AG20443 (cell line): ENCODE results near the gene POU3F1.

Experiments
- DNase-seq: peaks from one replicate; pipeline ENCODE4 v3.0.0; 2012; ENCODE audit warnings: low spot score, mixed read lengths

Gene POU3F1

DNA sequence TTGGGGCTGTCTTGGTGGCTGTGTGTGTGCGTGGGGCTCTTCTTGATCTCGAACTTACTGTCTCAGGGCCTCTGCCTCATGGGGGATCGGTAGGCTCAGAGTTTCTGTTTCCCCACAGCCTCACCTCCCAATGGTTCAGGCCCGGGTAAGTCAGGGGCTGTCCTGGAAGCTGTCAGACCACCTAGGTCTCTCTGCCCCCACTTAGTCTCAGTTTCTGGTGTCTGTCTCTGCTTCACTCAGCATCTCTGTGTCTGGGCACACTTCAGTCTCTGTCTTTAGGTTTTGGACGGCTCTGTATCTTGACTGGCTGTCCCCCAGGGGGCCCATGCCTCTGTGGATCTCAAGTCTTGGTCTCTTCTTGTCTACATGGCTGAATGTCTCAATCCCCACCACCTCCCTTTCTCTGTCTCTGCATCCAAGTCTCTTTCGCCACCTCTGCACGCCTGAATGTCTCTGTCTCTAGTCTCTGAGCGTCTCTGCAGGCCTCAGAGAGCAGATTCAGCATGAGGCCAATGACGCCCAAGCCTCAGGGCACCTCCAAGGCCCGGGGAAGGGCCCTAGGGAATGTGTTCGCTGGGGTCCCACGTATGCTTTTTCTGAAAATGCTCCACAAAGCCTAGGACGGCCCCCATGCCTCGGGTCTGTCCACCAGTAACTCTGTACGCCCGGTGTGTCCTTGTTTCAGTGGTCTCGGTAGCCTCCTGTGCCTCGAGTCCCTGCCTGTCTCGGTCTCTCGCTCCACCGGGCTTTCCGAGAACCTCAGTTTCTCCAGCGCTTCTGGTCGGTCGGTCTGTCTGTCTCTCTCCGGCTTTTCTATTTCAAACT, 42.1 kb downstream of the POU3F1 start:
- no peak for DNase-seq

DNA sequence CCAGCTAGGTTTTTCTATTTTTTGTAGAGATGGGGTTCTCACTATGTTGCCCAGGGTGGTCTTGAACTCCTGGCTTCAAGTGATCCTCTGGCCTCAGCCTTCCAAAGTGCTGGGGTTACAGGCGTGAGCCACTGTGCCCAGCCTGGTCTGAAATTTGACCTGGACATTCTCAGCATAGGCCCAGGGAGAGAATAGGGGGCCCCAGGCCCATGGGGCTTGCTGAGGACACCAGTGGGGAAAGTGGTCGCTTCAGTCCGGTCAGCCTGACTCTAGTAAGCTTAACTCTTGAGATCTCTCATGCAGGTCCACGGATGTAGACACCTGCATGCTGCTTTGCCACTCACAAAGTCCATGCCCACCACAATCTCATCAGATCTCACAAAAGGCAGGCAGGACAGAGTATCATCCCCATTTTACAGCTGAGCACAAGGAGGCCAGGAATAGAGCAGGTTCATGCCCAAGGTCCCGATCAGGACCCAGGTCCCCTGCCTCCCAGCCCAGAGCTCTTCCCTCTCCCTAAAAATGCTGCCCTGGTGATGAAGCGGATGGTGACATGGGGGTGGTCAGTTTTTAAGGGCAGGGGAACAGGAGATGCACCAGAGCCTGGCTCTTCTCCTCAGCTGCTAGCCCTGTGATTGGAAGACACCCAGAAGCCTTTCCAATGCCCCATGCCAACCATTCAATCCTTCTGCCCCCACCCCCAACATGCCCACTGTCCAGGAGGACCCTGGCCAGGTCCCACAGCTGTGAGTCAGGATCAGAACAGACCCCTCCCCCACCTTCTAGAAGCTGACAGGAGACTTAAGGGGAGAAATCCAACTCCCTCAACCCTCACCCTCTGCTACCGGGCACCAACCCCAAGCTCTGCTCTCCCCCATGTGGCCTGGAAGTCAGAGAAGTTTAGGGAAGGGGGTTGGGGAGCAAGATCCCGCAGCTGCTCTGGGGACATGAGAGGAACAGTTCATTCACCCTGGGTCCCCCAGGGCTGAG, 43.0 kb downstream of the POU3F1 start:
- no peak for DNase-seq

DNA sequence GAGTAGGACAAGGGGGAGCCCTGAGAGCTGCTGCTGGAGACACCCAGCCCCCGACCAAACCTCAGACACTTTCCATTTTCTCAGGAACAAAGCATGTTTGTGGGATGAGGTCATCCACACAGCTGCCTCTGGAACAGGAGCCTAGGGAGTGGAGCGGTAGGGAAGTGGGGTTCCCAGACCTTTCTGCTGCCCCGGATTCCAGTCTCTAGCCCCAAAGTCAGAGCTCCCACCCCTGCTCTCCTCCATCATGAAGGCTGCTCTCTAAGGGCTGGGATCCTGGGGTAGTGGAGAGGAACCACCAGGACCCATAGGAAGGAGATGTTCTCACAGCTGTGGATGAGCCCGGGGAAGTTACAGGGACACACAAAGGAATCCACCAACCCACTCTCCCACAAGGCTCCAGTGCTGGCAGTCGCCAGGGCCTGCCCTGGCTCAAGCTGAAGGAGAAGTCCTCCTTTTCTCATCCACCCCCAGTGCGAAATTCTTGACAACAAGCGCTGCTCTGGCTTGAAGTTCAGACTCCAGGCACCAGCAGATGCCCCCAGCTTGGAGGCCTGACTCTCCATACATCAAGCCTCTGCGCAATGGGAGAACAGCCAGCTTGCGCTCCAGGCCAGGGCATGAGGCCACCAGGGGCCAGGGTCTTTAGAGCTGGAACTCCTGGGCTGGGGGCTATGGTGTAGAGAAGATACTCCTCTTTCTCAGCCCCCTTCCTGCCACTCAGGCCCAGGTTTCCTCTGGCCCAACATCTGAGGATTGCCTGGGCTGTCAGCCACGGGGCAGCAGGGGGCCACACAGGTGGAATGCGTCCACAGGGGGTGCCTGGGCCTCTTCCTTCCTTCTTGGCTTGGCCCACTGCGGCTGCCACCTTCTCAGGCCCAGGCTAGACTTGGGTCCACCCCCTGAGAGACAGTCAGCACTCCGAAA, 45.8 kb downstream of the POU3F1 start:
- DNase-seq = peak; percentile 77

DNA sequence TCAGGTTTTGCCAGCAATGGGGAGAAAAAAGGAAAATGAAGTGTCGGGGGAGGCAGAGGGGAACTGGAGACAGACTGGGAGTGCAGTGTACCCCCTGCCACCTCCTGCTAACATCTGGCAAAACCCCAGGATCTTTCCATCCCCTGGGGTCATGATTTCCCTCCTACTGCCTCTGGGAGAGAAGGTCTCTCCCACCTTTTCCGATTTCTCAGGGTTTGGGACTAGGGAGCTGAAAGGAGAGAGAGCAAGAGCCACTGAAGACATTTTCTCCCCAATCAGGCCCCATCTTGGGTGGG, 46.4 kb downstream of the POU3F1 start:
- DNase-seq = no peak

DNA sequence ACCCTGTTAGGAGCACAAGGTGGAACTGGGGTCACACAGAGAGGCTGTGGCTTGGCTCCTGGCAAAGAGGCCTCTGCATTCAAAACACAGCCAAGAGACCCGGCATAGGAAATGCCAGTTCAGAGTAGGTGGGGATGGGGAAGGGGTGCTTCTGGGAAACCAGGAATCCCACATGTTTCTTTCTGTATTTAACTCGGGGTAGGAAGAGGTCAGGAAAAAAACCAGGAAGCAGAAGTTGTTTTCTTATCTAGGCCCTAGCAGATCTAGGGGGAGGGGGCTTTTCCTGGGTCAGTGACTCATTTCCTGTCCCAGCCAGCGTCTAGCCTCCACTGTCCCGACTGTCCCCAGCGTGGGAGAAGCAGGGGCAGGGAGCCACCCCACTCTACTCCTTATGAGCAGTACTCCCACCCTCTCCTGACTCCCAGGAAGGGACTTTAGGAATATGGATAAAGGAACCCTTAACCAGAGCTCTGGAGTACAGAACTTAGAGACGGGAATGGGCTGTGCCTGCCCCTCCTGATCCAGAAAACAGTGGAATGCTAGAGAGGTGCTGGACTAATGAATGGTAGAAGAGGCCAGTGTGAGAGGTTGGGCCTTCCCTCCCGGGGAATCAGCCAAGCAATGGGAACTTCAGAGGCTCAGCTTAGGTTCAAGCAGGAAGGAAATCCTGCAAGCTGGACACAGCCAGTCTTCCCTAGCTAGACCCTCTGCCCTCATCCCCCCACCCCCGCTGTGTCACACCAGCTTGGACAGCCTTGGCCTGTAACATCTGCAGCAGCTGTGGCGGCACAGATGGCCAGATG, 47.0 kb downstream of the POU3F1 start:
- DNase-seq = peak; percentile 42

DNA sequence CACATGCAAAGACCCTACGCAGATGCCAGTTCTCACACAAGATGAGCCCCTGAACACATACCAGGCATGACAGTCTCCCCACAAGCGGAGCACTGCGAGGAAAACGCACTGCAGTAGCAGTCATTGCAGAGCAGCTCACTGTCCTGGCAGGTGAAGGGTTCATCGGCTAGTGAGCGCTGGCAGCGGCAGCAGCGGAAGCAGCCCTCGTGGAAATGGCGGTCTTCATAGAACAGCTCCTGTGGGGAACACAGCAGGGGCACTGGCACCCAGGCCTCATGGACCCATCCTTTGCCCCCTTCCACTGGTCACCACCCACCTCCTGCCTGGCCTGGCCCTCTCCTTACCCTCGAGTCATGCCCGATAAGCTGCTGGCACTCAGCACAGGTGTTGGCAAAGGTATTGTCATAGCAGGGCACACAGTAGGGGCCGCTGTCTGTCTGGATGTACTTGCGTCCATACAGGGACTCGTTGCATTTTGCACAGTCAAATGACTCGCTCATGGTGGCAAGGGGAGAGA, 47.6 kb downstream of the POU3F1 start:
- DNase-seq = no peak

DNA sequence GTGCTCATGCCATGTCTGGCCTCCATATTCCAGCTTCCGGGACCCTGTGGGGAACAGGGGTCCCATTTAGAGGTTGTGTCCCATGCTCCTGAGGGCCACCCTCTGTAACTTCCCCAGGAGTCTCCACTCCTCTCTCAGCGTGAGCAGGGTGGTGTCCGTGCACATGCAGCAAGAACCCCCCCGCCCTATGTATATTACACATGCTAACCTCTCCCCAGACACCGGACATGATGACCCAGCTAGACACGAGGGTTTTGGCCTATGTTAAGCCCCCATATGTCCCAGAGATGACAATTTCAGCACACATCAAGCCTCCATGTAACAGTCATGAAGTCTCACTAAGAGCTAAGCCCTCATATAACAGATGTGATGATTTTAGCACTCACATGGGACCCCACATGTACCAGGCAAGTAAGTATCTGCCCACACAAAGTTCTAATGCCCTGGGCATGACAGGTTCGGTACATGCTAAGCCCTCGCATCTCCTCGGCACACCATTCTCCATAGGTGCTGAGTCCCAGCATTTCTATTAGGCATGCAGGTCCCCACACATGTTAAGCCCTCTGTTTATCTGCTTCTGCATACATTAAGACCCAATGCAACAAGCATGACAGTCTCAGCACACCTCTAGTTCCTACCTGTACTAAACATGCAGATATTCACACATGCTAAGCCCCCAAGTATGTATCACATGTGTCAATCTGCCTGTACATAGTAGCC, 48.3 kb downstream of the POU3F1 start:
- no peak for DNase-seq

DNA sequence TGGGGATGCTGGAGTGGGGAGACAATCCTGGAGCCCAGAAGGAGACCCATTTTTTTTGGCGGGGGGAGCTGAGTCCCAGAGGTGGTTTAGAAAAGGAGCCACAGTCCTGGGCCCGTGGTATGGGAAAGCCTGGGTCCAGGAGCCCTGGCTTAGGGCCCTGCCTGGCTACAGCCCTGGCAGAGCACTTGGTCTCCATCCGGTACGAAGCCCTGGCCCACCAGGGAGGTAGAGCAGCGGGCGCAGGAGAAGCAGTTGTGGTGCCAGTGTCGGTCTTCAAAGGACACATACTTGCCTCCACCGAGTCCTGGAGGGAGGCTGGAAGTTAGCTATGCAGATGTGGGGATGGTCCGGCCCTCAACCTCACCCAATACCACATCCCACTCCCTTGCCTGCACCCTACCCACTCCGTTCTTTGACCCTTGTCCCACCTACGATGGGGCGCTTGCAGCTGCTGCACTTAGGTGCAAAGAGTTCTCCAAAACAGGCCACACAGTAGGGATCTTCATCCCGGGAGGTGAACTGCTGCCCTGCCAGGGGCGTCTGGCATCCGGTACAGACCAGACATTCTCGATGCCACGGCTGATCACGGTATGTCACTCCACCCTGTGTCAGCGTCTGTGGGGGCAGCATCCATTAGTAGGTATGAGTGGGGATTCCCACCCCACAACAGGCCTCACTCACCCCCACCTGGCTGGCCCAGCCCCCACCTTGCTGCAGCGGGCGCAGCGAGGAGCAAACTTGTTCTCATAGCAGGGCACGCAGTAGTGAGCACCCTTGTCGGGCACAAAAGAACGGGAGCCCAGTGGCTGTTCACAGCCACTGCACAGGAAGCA, 49.1 kb downstream of the POU3F1 start:
- no peak for DNase-seq

DNA sequence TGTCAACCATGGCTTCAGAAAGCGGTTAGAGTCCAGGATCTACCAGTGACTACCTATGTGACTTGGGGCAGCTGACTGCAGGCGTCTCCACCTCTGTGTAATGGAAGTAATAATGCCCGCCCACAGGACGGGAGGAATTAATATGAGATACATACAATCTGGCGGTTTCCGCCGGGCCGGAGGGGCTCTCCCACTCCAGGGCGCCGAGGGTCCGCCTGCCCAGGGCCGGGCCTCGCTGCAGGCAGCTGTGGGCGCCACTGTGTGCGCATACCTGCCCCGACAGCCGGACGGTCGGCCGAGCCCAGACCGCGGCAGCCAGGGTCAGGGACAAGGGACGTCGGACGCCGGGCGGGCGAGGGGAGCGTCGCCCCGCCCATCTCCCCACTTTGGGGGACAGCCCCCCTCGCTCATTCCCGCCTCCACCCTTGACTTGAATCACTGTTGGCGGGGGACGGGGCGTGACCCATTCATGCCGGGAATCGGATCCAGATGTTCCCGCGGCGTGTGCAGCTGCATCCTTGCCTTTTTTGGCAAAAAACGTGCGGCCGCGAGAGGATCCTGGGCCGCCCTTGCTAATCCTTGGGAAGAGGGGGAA, 50.7 kb downstream of the POU3F1 start:
- peak; percentile 92 for DNase-seq

DNA sequence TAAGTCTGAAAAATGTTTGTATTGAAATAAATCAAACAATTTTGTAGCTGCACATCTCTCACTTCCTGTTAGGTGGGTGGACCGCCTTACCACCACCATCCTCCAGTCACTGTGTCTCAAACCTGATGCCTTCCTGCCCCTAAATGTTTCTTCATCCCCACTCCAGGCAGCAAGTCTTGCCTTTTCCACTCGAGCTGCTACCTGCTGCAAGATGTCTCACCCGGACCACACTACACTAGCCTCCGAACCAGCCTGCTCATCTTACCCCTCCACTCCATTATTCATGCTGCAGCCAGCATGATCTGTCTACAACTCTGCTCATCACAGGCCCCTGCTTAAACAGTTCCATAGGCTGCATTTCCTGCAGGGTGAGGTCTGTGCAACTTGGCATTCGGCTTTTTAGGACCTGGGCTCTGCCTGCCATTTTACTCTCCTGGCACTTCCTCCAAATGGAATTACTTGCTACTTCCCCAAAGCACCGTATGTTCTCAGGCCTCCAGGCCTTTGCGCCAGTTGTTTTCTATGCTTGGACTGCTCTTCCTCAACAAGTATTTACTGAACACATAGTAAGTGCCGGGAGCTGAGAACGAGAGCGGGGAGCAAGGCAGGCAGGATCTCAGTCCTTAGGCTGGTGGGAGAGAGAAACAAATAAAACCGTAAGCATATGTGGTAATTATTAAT, 51.6 kb downstream of the POU3F1 start:
- DNase-seq = no peak
